Neural cell (in vitro differentiated cells): ENCODE results near the gene CRYGN. TPM values are rescaled to one million over a fixed set of nuclear protein-coding genes. Genes with fewer than 3 reads are reported as not detected.

ENCODE experiments used
- H2AFZ ChIP-seq: fragments of 200-600, 300-800 bp; sonication (generic), shearing (Covaris generic); 2 replicates; pipeline ENCODE4 v1.6.0; 2014; ENCODE audit warnings: low read depth, mild to moderate bottlenecking, antibody characterized with exemption, low read length, moderate library complexity
- H3F3A ChIP-seq: fragments of 200-600 bp; shearing (Covaris generic); 2 replicates; pipeline ENCODE4 v1.6.1; 2016; ENCODE audit warnings: mild to moderate bottlenecking, moderate library complexity, mixed read lengths, antibody characterized with exemption, low read length; ENCODE audit not compliant: insufficient read depth, poor library complexity, severe bottlenecking
- H3K27ac ChIP-seq: fragments of 200-600, 300-800 bp; sonication (generic), shearing (Covaris generic); 2 replicates; pipeline ENCODE4 v1.5.1; 2014; ENCODE audit warnings: mild to moderate bottlenecking, low read length, moderate library complexity
- H3K27me3 ChIP-seq: fragments of 300-800, 200-600 bp; sonication (generic), shearing (Covaris generic); 2 replicates; pipeline ENCODE4 v1.6.0; 2014; ENCODE audit warnings: mild to moderate bottlenecking, low read depth, low read length, moderate library complexity; ENCODE audit not compliant: insufficient read depth
- H3K36me3 ChIP-seq: fragments of 300-800, 200-600 bp; sonication (generic), shearing (Covaris generic); 2 replicates; pipeline ENCODE4 v1.5.1; 2014; ENCODE audit warnings: mild to moderate bottlenecking, antibody characterized with exemption, low read length, moderate library complexity; ENCODE audit not compliant: insufficient read depth
- H3K4me2 ChIP-seq: fragments of 300-800, 200-600 bp; sonication (generic), shearing (Covaris generic); 2 replicates; pipeline ENCODE4 v1.6.0; 2014; ENCODE audit warnings: mild to moderate bottlenecking, low read length
- H3K4me3 ChIP-seq: fragments of 300-800, 200-600 bp; sonication (generic), shearing (Covaris generic); 2 replicates; pipeline ENCODE4 v1.5.1; 2014; ENCODE audit warnings: mild to moderate bottlenecking, low read length, moderate library complexity
- H3K79me2 ChIP-seq: fragments of 200-600 bp; shearing (Covaris generic); replicated peaks from 2 replicates; pipeline ENCODE4 v1.6.0; 2014; ENCODE audit warnings: mild to moderate bottlenecking, low read length, moderate library complexity; ENCODE audit not compliant: insufficient read depth
- H3K9ac ChIP-seq: fragments of 300-800, 200-600 bp; sonication (generic), shearing (Covaris generic); 2 replicates; pipeline ENCODE4 v1.6.1; 2016; ENCODE audit warnings: mild to moderate bottlenecking, low read length, mixed read lengths
- H3K9me2 ChIP-seq: fragments of 200-600 bp; shearing (Covaris generic); 2 replicates; pipeline ENCODE4 v1.6.1; 2016; ENCODE audit warnings: mild to moderate bottlenecking, low read length, mixed read lengths; ENCODE audit not compliant: insufficient read depth
- H3K9me3 ChIP-seq: fragments of 200-600, 300-800 bp; sonication (generic), shearing (Covaris generic); 2 replicates; pipeline ENCODE4 v1.6.1; 2016; ENCODE audit warnings: mild to moderate bottlenecking, mixed run types, low read length, moderate library complexity, mixed read lengths
- H4K20me1 ChIP-seq: fragments of 200-600 bp; shearing (Covaris generic); 2 replicates; pipeline ENCODE4 v1.6.1; 2016; ENCODE audit warnings: mild to moderate bottlenecking, mixed run types; ENCODE audit not compliant: insufficient read depth
- EP300 ChIP-seq: fragments of 450-650 bp; conservative IDR thresholded peaks from 2 replicates; pipeline ENCODE4 v1.6.1; 2014; ENCODE audit warnings: antibody characterized with exemption, mild to moderate bottlenecking, moderate library complexity; ENCODE audit not compliant: poor library complexity, severe bottlenecking
- EZH2 ChIP-seq: fragments of 200-600, 300-800 bp; shearing (Covaris generic), sonication (generic); IDR thresholded peaks from 2 replicates; pipeline ENCODE4 v1.6.1; 2014; ENCODE audit warnings: antibody characterized with exemption, low read length, borderline replicate concordance, mild to moderate bottlenecking; ENCODE audit not compliant: insufficient read depth, poor library complexity, severe bottlenecking
- MXI1 ChIP-seq: fragments of 450-650 bp; conservative IDR thresholded peaks from 2 replicates; pipeline ENCODE4 v1.6.1; 2014; ENCODE audit warnings: antibody characterized with exemption, mild to moderate bottlenecking; ENCODE audit not compliant: poor library complexity, severe bottlenecking
- POLR2AphosphoS5 ChIP-seq: IDR thresholded peaks from 2 replicates; pipeline ENCODE4 v1.6.1; 2012
- RAD21 ChIP-seq: fragments of 450-650 bp; conservative IDR thresholded peaks from 2 replicates; pipeline ENCODE4 v1.6.1; 2014; ENCODE audit warnings: antibody characterized with exemption, mild to moderate bottlenecking, moderate library complexity
- SMC3 ChIP-seq: fragments of 450-650 bp; conservative IDR thresholded peaks from 2 replicates; pipeline ENCODE4 v1.6.1; 2014; ENCODE audit warnings: antibody characterized with exemption, mild to moderate bottlenecking, moderate library complexity; ENCODE audit not compliant: poor library complexity
- TAF1 ChIP-seq: IDR thresholded peaks from 2 replicates; pipeline ENCODE4 v1.6.1; 2012; ENCODE audit warnings: low read depth
- polyA plus RNA-seq: library from polyadenylated mRNA; depleted of rRNA; stranded (reverse); fragments of >200 nt; gene quantifications from 2 replicates; pipeline ENCODE4 v1.2.3, GENCODE V29; 2014
- TF ChIP-seq, protein P1 (sequence below): fragments of 450-650 bp; IDR thresholded peaks from 2 replicates; pipeline ENCODE4 v1.5.1; 2014; ENCODE audit warnings: antibody characterized with exemption, mild to moderate bottlenecking, moderate library complexity; ENCODE audit not compliant: poor library complexity, severe bottlenecking
- TF ChIP-seq, protein P2 (sequence below): IDR thresholded peaks from 2 replicates; pipeline ENCODE4 v1.6.1; 2012; ENCODE audit warnings: borderline replicate concordance

The CRYGN gene
- polyA plus RNA-seq, 1 donor from 2014 or later = not detected

DNA sequence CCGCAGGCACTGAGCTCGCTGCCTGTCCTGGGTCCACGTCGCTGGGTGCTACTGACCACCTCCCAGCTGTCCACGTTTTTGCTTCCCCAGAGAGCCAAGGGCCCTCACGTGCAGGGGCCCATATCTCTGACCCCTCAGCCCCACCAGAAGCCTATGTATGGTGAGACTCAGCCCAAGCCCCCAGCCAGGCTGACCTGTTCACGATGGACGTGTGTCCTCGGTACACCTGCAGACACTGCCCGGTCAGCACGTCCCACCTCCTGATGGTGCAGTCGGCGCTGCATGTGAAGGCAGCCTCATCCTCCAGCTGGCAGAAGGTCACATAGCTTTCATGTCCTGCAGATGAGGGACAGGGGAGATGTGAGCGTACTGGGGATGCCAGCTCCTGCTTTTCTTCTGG is 40.0 kb downstream of the CRYGN start:
- no peaks in the 10 kb centered on the region for H3K9me2 ChIP-seq
- H3K9me3 ChIP-seq = no peaks in the 10 kb centered on the region
- H3K27ac ChIP-seq = no peak overlapping the region
- no peaks in the 10 kb centered on the region for H3K79me2 ChIP-seq
- no peak overlapping the region for H2AFZ ChIP-seq
- no peaks in the 10 kb centered on the region for H3F3A ChIP-seq
- H3K4me2 ChIP-seq = no peak overlapping the region
- TF ChIP-seq TAF1 (no peak), SMC3 (no peak), MXI1 (no peak), RAD21 (no peak), EP300 (no peak)
- TF ChIP-seq, protein P1, sequence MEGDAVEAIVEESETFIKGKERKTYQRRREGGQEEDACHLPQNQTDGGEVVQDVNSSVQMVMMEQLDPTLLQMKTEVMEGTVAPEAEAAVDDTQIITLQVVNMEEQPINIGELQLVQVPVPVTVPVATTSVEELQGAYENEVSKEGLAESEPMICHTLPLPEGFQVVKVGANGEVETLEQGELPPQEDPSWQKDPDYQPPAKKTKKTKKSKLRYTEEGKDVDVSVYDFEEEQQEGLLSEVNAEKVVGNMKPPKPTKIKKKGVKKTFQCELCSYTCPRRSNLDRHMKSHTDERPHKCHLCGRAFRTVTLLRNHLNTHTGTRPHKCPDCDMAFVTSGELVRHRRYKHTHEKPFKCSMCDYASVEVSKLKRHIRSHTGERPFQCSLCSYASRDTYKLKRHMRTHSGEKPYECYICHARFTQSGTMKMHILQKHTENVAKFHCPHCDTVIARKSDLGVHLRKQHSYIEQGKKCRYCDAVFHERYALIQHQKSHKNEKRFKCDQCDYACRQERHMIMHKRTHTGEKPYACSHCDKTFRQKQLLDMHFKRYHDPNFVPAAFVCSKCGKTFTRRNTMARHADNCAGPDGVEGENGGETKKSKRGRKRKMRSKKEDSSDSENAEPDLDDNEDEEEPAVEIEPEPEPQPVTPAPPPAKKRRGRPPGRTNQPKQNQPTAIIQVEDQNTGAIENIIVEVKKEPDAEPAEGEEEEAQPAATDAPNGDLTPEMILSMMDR = no peak
- H3K4me3 ChIP-seq = no peak overlapping the region
- H3K36me3 ChIP-seq = peaks cover 5% of the 10 kb centered on the region
- no peak overlapping the region for H3K9ac ChIP-seq
- H3K27me3 ChIP-seq = no peaks in the 10 kb centered on the region
- no peaks in the 10 kb centered on the region for H4K20me1 ChIP-seq

DNA sequence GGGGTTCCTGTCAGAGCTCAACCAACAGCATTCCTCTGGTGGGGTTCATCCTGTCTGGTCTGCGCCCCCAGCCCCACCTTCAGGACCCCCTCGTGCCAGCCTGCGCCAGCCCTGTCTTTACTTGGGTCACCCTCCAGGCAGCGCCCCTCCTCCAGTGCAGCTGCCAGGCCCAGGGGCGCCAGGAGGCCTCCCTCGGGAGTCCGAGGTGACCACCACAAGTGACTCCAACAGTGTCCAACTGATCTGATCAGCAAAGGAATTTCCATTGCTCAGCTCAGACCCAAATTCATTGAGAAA is 40.7 kb downstream of the CRYGN start:
- H3K4me2 ChIP-seq = no peak overlapping the region
- no peaks in the 10 kb centered on the region for H3K9me2 ChIP-seq

More for the DNA sequence above, 40.7 kb downstream of the CRYGN start:
- no peak overlapping the region for H2AFZ ChIP-seq
- no peaks in the 10 kb centered on the region for H3F3A ChIP-seq
- H3K27ac ChIP-seq = no peak overlapping the region
- H3K9ac ChIP-seq = no peak overlapping the region
- H3K4me3 ChIP-seq = no peak overlapping the region
- H3K79me2 ChIP-seq = no peaks in the 10 kb centered on the region
- H4K20me1 ChIP-seq = no peaks in the 10 kb centered on the region
- no peaks in the 10 kb centered on the region for H3K9me3 ChIP-seq
- TF ChIP-seq SMC3 = no peak
- TF ChIP-seq, protein P2, sequence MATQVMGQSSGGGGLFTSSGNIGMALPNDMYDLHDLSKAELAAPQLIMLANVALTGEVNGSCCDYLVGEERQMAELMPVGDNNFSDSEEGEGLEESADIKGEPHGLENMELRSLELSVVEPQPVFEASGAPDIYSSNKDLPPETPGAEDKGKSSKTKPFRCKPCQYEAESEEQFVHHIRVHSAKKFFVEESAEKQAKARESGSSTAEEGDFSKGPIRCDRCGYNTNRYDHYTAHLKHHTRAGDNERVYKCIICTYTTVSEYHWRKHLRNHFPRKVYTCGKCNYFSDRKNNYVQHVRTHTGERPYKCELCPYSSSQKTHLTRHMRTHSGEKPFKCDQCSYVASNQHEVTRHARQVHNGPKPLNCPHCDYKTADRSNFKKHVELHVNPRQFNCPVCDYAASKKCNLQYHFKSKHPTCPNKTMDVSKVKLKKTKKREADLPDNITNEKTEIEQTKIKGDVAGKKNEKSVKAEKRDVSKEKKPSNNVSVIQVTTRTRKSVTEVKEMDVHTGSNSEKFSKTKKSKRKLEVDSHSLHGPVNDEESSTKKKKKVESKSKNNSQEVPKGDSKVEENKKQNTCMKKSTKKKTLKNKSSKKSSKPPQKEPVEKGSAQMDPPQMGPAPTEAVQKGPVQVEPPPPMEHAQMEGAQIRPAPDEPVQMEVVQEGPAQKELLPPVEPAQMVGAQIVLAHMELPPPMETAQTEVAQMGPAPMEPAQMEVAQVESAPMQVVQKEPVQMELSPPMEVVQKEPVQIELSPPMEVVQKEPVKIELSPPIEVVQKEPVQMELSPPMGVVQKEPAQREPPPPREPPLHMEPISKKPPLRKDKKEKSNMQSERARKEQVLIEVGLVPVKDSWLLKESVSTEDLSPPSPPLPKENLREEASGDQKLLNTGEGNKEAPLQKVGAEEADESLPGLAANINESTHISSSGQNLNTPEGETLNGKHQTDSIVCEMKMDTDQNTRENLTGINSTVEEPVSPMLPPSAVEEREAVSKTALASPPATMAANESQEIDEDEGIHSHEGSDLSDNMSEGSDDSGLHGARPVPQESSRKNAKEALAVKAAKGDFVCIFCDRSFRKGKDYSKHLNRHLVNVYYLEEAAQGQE = no peak
- TF ChIP-seq EZH2 = no peak
- no peak for TF ChIP-seq EP300
- TF ChIP-seq, protein P1 = no peak
- TF ChIP-seq POLR2AphosphoS5 = no peak
- no peak for TF ChIP-seq TAF1
- no peak for TF ChIP-seq MXI1
- TF ChIP-seq RAD21 = no peak
- H3K36me3 ChIP-seq = peaks cover 5% of the 10 kb centered on the region
- H3K27me3 ChIP-seq = no peaks in the 10 kb centered on the region
